Brain microvascular endothelial cell (primary cell): Measurements from ENCODE around the gene FAP.

Experiments used
- DNase-seq: peaks from one replicate; pipeline ENCODE4 v3.0.0-alpha.2; 2020
- H3K27ac ChIP-seq: fragments of 250-450 bp; sonication (Bioruptor Pico); 2 replicates; pipeline ENCODE4 v1.5.1; 2020; ENCODE audit warnings: mild to moderate bottlenecking, moderate library complexity
- H3K27me3 ChIP-seq: fragments of 250-450 bp; sonication (Bioruptor Pico); replicated peaks from 2 replicates; pipeline ENCODE4 v1.5.1; 2020; ENCODE audit warnings: mild to moderate bottlenecking
- H3K36me3 ChIP-seq: fragments of 250-450 bp; sonication (Bioruptor Pico); replicated peaks from 2 replicates; pipeline ENCODE4 v1.5.1; 2020; ENCODE audit warnings: mild to moderate bottlenecking
- H3K4me3 ChIP-seq: 2 replicates; pipeline ENCODE4 v1.5.1; 2011; ENCODE audit warnings: low read depth, mild to moderate bottlenecking, control low read depth, low read length, moderate library complexity
- CTCF ChIP-seq: IDR thresholded peaks from 2 replicates; pipeline ENCODE4 v1.5.1; 2011; ENCODE audit warnings: low read depth, mild to moderate bottlenecking, moderate library complexity, low read length, control low read depth, inconsistent platforms; ENCODE audit errors: missing control alignments
- in situ Hi-C: cut with HindIII; loops from 2 replicates; pipeline ENCODE4 v1.10.0; 2017; ENCODE audit warnings: low sequenced_read_pairs, low pct_ligation_motif_present

FAP gene

GRCh38 chr2:162184821-162185450, 58.3 kb downstream of the FAP start:
- Histone ChIP-seq H3K4me3 (no peak overlapping the region), H3K27me3 (no peaks in the 10 kb centered on the region), H3K27ac (no peak overlapping the region), H3K36me3 (peaks cover 77% of the 10 kb centered on the region)
- in situ Hi-C loops = no loop called here
- DNase-seq = no peak
- no peak for TF ChIP-seq CTCF

GRCh38 chr2:162184359-162184758, 58.9 kb downstream of the FAP start:
- DNase-seq = no peak
- no peak for TF ChIP-seq CTCF
- Histone ChIP-seq H3K36me3 (peaks cover 81% of the 10 kb centered on the region), H3K4me3 (no peak overlapping the region), H3K27me3 (no peaks in the 10 kb centered on the region), H3K27ac (no peak overlapping the region)
- in situ Hi-C loops = no loop called here

GRCh38 chr2:162182395-162182794, 60.9 kb downstream of the FAP start:
- no peak overlapping the region for H3K27ac ChIP-seq
- no peaks in the 10 kb centered on the region for H3K27me3 ChIP-seq
- no peak overlapping the region for H3K4me3 ChIP-seq
- in situ Hi-C loops = no loop called here
- no peak for DNase-seq
- H3K36me3 ChIP-seq = peaks cover 88% of the 10 kb centered on the region
- TF ChIP-seq CTCF = no peak

GRCh38 chr2:162177301-162177700, 65.9 kb downstream of the FAP start:
- Histone ChIP-seq H3K27me3 (no peaks in the 10 kb centered on the region), H3K4me3 (no peak overlapping the region), H3K36me3 (peaks cover 87% of the 10 kb centered on the region), H3K27ac (no peak overlapping the region)
- no peak for TF ChIP-seq CTCF
- in situ Hi-C loops = no loop called here
- no peak for DNase-seq

GRCh38 chr2:162175714-162176113, 67.5 kb downstream of the FAP start:
- no peak for DNase-seq
- in situ Hi-C loops = no loop called here
- Histone ChIP-seq H3K4me3 (no peak overlapping the region), H3K27ac (no peak overlapping the region), H3K27me3 (no peaks in the 10 kb centered on the region), H3K36me3 (peaks cover 86% of the 10 kb centered on the region)
- TF ChIP-seq CTCF = no peak

- peaks cover 84% of the 10 kb centered on the region for H3K36me3 ChIP-seq
- no peak for TF ChIP-seq CTCF
- H3K4me3 ChIP-seq = no peak overlapping the region
- no peak for DNase-seq
- H3K27me3 ChIP-seq = no peaks in the 10 kb centered on the region
- H3K27ac ChIP-seq = no peak overlapping the region
- in situ Hi-C loops = no loop called here
These were observed 68.5 kb downstream of the FAP start for GRCh38 chr2:162174746-162175145.
